ENCODE results near the gene UVRAG.

The UVRAG gene

DNA sequence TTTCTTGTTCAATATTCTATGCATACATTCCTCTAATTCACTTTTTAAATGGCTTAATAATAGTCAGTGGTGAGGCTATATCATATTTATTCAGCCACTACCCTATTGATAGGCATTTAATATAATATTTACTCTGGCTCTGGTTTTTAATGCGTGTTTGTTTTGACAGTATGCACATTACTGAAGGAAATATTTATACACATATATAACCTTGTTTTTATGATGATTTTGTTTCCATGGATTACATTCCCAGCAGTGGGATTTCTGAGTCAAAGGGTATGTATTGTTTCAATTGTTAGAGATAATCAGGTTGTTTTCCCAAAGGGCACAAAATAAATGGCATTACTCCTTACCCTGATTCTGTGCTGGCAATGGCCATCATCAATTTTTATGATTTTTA, 105.8 kb downstream of the UVRAG start:
- Histone ChIP-seq H3K27me3 (ENCODE audit: insufficient read depth, poor library complexity, severe bottlenecking) (no peaks in the 10 kb centered on the region), H3K4me3 (replicated peaks; ENCODE audit: insufficient read depth, low read length) (no peak overlapping the region), H3K27ac (replicated peaks) (no peak overlapping the region)
- no peak for TF ChIP-seq GABPA (IDR thresholded peaks at IDR 0.05; ENCODE audit: low read depth)
- TF ChIP-seq, protein P1, sequence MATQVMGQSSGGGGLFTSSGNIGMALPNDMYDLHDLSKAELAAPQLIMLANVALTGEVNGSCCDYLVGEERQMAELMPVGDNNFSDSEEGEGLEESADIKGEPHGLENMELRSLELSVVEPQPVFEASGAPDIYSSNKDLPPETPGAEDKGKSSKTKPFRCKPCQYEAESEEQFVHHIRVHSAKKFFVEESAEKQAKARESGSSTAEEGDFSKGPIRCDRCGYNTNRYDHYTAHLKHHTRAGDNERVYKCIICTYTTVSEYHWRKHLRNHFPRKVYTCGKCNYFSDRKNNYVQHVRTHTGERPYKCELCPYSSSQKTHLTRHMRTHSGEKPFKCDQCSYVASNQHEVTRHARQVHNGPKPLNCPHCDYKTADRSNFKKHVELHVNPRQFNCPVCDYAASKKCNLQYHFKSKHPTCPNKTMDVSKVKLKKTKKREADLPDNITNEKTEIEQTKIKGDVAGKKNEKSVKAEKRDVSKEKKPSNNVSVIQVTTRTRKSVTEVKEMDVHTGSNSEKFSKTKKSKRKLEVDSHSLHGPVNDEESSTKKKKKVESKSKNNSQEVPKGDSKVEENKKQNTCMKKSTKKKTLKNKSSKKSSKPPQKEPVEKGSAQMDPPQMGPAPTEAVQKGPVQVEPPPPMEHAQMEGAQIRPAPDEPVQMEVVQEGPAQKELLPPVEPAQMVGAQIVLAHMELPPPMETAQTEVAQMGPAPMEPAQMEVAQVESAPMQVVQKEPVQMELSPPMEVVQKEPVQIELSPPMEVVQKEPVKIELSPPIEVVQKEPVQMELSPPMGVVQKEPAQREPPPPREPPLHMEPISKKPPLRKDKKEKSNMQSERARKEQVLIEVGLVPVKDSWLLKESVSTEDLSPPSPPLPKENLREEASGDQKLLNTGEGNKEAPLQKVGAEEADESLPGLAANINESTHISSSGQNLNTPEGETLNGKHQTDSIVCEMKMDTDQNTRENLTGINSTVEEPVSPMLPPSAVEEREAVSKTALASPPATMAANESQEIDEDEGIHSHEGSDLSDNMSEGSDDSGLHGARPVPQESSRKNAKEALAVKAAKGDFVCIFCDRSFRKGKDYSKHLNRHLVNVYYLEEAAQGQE (IDR thresholded peaks at IDR 0.05; ENCODE audit: insufficient replicate concordance, low read depth): no peak
- TF ChIP-seq, protein P2, sequence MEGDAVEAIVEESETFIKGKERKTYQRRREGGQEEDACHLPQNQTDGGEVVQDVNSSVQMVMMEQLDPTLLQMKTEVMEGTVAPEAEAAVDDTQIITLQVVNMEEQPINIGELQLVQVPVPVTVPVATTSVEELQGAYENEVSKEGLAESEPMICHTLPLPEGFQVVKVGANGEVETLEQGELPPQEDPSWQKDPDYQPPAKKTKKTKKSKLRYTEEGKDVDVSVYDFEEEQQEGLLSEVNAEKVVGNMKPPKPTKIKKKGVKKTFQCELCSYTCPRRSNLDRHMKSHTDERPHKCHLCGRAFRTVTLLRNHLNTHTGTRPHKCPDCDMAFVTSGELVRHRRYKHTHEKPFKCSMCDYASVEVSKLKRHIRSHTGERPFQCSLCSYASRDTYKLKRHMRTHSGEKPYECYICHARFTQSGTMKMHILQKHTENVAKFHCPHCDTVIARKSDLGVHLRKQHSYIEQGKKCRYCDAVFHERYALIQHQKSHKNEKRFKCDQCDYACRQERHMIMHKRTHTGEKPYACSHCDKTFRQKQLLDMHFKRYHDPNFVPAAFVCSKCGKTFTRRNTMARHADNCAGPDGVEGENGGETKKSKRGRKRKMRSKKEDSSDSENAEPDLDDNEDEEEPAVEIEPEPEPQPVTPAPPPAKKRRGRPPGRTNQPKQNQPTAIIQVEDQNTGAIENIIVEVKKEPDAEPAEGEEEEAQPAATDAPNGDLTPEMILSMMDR (IDR thresholded peaks at IDR 0.05; ENCODE audit: insufficient read depth, low read length): no peak
- TF ChIP-seq POLR2AphosphoS5 (IDR thresholded peaks at IDR 0.05; ENCODE audit: low read depth): no peak
- no peak for TF ChIP-seq SPI1 (IDR thresholded peaks at IDR 0.05; ENCODE audit: borderline replicate concordance, low read depth)
- DNase-seq (ENCODE audit: low read depth in 1 of 2, low spot score in 1 of 2): no peak

DNA sequence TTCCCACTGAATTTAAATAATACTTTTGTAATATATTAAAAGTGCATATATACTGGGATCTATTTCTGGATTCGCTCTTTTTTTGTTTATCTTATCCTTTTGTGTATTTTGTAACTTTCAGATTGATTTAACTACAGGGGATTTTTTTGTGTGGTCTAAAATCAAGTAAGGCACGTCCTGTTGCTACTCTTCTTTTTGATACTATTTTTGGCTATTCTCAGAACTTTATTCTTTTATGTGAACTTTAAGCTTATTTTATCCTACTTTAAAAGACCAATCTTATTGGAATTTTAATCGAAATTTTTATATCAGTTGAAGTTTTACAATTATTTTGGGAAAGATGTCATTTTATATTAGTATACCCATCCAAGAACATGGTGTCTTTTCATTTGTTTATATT, 106.8 kb downstream of the UVRAG start:
- no peaks in the 10 kb centered on the region for H3K27me3 ChIP-seq (ENCODE audit: insufficient read depth, poor library complexity, severe bottlenecking)
- DNase-seq (ENCODE audit: low read depth in 1 of 2, low spot score in 1 of 2): no peak
- no peak overlapping the region for H3K27ac ChIP-seq (replicated peaks)
- no peak overlapping the region for H3K4me3 ChIP-seq (replicated peaks; ENCODE audit: insufficient read depth, low read length)
- TF ChIP-seq POLR2AphosphoS5 (IDR thresholded peaks at IDR 0.05; ENCODE audit: low read depth): no peak
- no peak for TF ChIP-seq GABPA (IDR thresholded peaks at IDR 0.05; ENCODE audit: low read depth)
- TF ChIP-seq, protein P1 (IDR thresholded peaks at IDR 0.05; ENCODE audit: insufficient replicate concordance, low read depth): no peak
- TF ChIP-seq, protein P2 (IDR thresholded peaks at IDR 0.05; ENCODE audit: insufficient read depth, low read length): no peak
- no peak for TF ChIP-seq SPI1 (IDR thresholded peaks at IDR 0.05; ENCODE audit: borderline replicate concordance, low read depth)

DNA sequence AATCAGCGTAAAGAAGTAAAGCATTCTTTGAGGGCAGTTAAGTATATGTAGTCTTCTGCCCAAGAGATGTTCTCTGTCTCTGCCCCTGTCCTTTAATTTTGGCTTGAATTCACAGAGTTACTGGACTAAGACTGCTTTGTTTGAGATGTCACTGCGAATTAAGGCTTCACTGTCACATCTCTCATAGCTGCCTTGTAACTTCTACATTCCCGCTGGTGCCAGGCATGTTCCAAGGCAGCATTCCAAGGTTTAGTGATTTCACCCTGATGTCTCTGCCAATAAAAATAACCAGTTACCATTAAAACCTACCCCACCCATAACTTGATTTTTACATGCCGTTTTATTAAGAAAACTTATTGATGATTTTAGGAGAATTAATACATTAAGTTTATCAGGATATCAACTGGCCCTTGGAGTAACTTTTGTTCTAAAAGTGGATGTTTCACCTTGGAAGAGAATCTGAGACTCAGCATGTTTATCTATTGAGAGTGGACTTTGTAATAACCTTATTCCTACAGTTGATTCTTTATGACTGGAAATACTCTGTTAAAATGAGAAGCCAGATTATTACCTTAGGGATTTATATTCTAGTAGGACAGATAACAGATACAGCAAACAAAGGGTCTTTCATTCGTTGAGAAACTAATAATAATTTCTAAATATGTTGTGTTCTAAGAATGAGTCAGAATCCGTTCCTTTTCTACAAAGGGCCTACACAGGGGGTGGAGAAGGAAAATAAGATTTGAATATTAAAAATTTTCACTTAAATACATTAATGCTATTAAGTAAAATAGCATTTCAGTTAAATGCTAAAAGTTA, 110.2 kb downstream of the UVRAG start:
- no peak overlapping the region for H3K27ac ChIP-seq (replicated peaks)
- no peak for DNase-seq (ENCODE audit: low read depth in 1 of 2, low spot score in 1 of 2)
- no peaks in the 10 kb centered on the region for H3K27me3 ChIP-seq (ENCODE audit: insufficient read depth, poor library complexity, severe bottlenecking)
- TF ChIP-seq SPI1 (IDR thresholded peaks at IDR 0.05; ENCODE audit: borderline replicate concordance, low read depth) (no peak), GABPA (IDR thresholded peaks at IDR 0.05; ENCODE audit: low read depth) (no peak), POLR2AphosphoS5 (IDR thresholded peaks at IDR 0.05; ENCODE audit: low read depth) (no peak)
- TF ChIP-seq, protein P2 (IDR thresholded peaks at IDR 0.05; ENCODE audit: insufficient read depth, low read length): no peak
- TF ChIP-seq, protein P1 (IDR thresholded peaks at IDR 0.05; ENCODE audit: insufficient replicate concordance, low read depth): no peak
- H3K4me3 ChIP-seq (replicated peaks; ENCODE audit: insufficient read depth, low read length): no peak overlapping the region

Data from HL-60 (cell line).